Caco-2 (cell line): ENCODE results near the gene IBTK. TPM values are rescaled to one million over a fixed set of nuclear protein-coding genes. Genes with fewer than 3 reads are reported as not detected.

Experiments
- BruUV-seq: library from RNA; stranded (reverse); fragments of 400-500 nt; replicated peaks from 2 replicates; lab custom pipeline; 2021; lab: Mats Ljungman, UMichigan
- CTCF ChIA-PET: fragments of 300-600 bp; sonication (Branson Sonifier 250); formaldehyde crosslinking; loops from one replicate; lab custom pipeline; 2022; ENCODE audit warnings: antibody characterized with exemption; lab: Charles Lee
- POLR2A ChIA-PET: fragments of 300-600 bp; sonication (Branson Sonifier 250); formaldehyde crosslinking; loops from one replicate; lab custom pipeline; 2022; ENCODE audit warnings: antibody characterized with exemption; lab: Charles Lee
- DNase-seq, 2 experiments: peaks; one replicate each; pipeline versions ENCODE4 v3.0.0 to v3.0.0-alpha.2; 2020 to 2022
- H3K27me3 ChIP-seq: replicated peaks from 2 replicates; pipeline ENCODE4 v1.6.0; 2011; ENCODE audit warnings: low read length; ENCODE audit not compliant: control insufficient read depth, insufficient read depth
- H3K36me3 ChIP-seq: 2 replicates; pipeline ENCODE4 v1.5.1; 2011; ENCODE audit warnings: low read length; ENCODE audit not compliant: control insufficient read depth, insufficient read depth
- H3K4me1 ChIP-seq: fragments of 250-450 bp; sonication (Bioruptor Pico); 2 replicates; pipeline ENCODE4 v1.5.1; 2020; ENCODE audit warnings: mild to moderate bottlenecking
- H3K4me3 ChIP-seq: 2 replicates; pipeline ENCODE4 v1.5.1; 2011; ENCODE audit warnings: low read depth, mild to moderate bottlenecking, control low read depth, low read length
- H3K9me3 ChIP-seq: fragments of 250-450 bp; sonication (Bioruptor Pico); 2 replicates; pipeline ENCODE4 v1.5.1; 2020; ENCODE audit warnings: mild to moderate bottlenecking, moderate library complexity
- H3K27ac Mint-ChIP-seq: one replicate; pipeline ENCODE4 v1.8.0; 2022; ENCODE audit warnings: mixed read lengths; ENCODE audit not compliant: unreplicated experiment
- H3K27me3 Mint-ChIP-seq: one replicate; pipeline ENCODE4 v1.8.0; 2022; ENCODE audit warnings: mixed read lengths; ENCODE audit not compliant: insufficient read depth, unreplicated experiment
- H3K36me3 Mint-ChIP-seq: one replicate; pipeline ENCODE4 v1.8.0; 2022; ENCODE audit warnings: mild to moderate bottlenecking, mixed read lengths; ENCODE audit not compliant: insufficient read depth, unreplicated experiment
- H3K4me1 Mint-ChIP-seq: one replicate; pipeline ENCODE4 v1.8.0; 2022; ENCODE audit warnings: low read depth, mixed read lengths; ENCODE audit not compliant: unreplicated experiment
- H3K4me3 Mint-ChIP-seq: one replicate; pipeline ENCODE4 v1.8.0; 2022; ENCODE audit warnings: mild to moderate bottlenecking, moderate library complexity, mixed read lengths; ENCODE audit not compliant: unreplicated experiment
- H3K9me3 Mint-ChIP-seq: one replicate; pipeline ENCODE4 v1.8.0; 2022; ENCODE audit warnings: mixed read lengths; ENCODE audit not compliant: unreplicated experiment
- CTCF ChIP-seq, 2 experiments: fragments of 200-600 bp in 1 of 2; IDR thresholded peaks; 1 replicate in 1 of 2; 2 replicates in 1 of 2; pipeline versions ENCODE4 v1.5.1 to v1.8.0; 2011 to 2022; ENCODE audit warnings: antibody characterized with exemption in 1 of 2, control low read depth in 1 of 2, inconsistent platforms in 1 of 2, low read depth in 1 of 2, low read length in 1 of 2, mild to moderate bottlenecking in 1 of 2, moderate library complexity in 1 of 2; ENCODE audit not compliant: insufficient read depth in 1 of 2, severe bottlenecking in 1 of 2, unreplicated experiment in 1 of 2
- intact Hi-C: fragments of 100-400 bp; cut with micrococcal nuclease; formaldehyde crosslinking; loops from one replicate; pipeline ENCODE4 v1.10.0; 2022; ENCODE audit not compliant: unreplicated experiment
- total RNA-seq: library from RNA; stranded (reverse); gene quantifications from 2 replicates; pipeline ENCODE4 v1.2.3, GENCODE V29; 2022

The IBTK gene
- total RNA-seq, 1 experiment from 2014 or later: 29.4 TPM

GRCh38 chr6:82178077-82178758 is 69.3 kb downstream of the IBTK start:
- Mint-ChIP-seq H3K9me3 (no peaks in the 10 kb centered on the region), H3K27ac (no peak overlapping the region), H3K4me3 (no peak overlapping the region), H3K36me3 (peaks cover 36% of the 10 kb centered on the region), H3K4me1 (peaks cover 13% of the 10 kb centered on the region), H3K27me3 (no peaks in the 10 kb centered on the region)
- DNase-seq: no peak
- BruUV-seq: no TSS peak
- Histone ChIP-seq H3K27me3 (no peaks in the 10 kb centered on the region), H3K4me1 (peaks cover 15% of the 10 kb centered on the region), H3K4me3 (no peak overlapping the region), H3K36me3 (no peaks in the 10 kb centered on the region), H3K9me3 (no peaks in the 10 kb centered on the region)
- ChIA-PET POLR2A (no interaction called here), CTCF (interaction anchor here (1.0 kb wide), 1 partner anchor 138 kb away, joined by 3 read pairs; no protein-coding TSS in a partner anchor)
- intact Hi-C loops: loop anchor here (1.0 to 2.0 kb wide), 2 partner anchors 138 to 423 kb away; no protein-coding TSS in a partner anchor
- TF ChIP-seq CTCF (IDR thresholded peaks at IDR 0.05; ENCODE audit: insufficient read depth in 1 of 2, low read depth in 1 of 2, low read length in 1 of 2, severe bottlenecking in 1 of 2, unreplicated experiment in 1 of 2): peak; percentile 36 to 50

DNA sequence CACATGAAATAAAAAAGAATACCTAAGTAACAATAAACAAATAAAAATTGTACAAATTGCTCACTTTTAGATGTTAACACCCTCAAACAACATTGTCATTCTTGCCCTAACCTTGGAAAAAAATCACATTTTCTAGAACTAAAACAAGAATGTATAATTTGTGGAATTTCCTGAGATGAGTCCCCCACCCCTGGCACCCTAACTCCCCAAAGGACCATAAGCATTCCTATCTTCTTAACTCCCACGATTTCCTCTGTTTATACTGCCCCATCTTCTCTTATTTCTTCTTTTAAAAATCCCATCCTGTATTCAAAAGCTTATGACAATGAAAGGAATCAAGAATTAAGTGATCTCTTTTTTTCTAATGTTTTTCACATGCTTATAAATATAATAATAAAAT is 70.9 kb downstream of the IBTK start:
- intact Hi-C loops: no loop called here
- Histone ChIP-seq H3K36me3 (no peaks in the 10 kb centered on the region), H3K4me1 (peaks cover 15% of the 10 kb centered on the region), H3K4me3 (no peak overlapping the region), H3K27me3 (no peaks in the 10 kb centered on the region), H3K9me3 (no peaks in the 10 kb centered on the region)
- no TSS peak for BruUV-seq
- Mint-ChIP-seq H3K36me3 (peaks cover 40% of the 10 kb centered on the region), H3K27me3 (no peaks in the 10 kb centered on the region), H3K4me3 (no peak overlapping the region), H3K4me1 (peaks cover 13% of the 10 kb centered on the region), H3K9me3 (no peaks in the 10 kb centered on the region), H3K27ac (no peak overlapping the region)
- ChIA-PET POLR2A (no interaction called here), CTCF (no interaction called here)
- no peak for TF ChIP-seq CTCF (IDR thresholded peaks at IDR 0.05; ENCODE audit: insufficient read depth in 1 of 2, low read depth in 1 of 2, low read length in 1 of 2, severe bottlenecking in 1 of 2, unreplicated experiment in 1 of 2)
- no peak for DNase-seq

DNA sequence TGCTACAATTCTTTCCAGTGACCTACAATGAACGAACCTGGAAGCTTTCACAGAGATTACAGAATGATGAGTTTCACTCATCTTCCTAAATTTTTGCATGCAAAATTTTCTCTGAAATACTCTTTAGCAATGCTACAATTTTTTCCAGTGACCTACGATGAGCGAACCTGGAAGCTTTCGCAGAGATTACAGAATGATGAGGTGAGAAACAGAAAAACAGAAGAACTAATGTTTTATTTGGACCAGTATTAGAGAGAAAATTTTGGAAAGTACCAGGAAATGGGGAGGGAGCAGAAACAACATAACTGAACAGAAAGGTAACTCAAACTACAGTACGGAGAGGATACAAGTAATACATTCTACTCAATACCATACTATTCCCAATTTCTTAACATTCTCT is 75.0 kb downstream of the IBTK start:
- Mint-ChIP-seq H3K4me1 (no peaks in the 10 kb centered on the region), H3K9me3 (no peaks in the 10 kb centered on the region), H3K4me3 (no peak overlapping the region), H3K27me3 (no peaks in the 10 kb centered on the region), H3K27ac (no peak overlapping the region), H3K36me3 (peaks cover 61% of the 10 kb centered on the region)
- Histone ChIP-seq H3K4me1 (no peaks in the 10 kb centered on the region), H3K36me3 (no peaks in the 10 kb centered on the region; the same call in 1 of the 2 replicates), H3K27me3 (no peaks in the 10 kb centered on the region), H3K4me3 (no peak overlapping the region), H3K9me3 (no peaks in the 10 kb centered on the region)
- TF ChIP-seq CTCF (IDR thresholded peaks at IDR 0.05; ENCODE audit: insufficient read depth in 1 of 2, low read depth in 1 of 2, low read length in 1 of 2, severe bottlenecking in 1 of 2, unreplicated experiment in 1 of 2): no peak
- POLR2A ChIA-PET: no interaction called here
- DNase-seq: no peak
- intact Hi-C loops: no loop called here
- no TSS peak for BruUV-seq
- CTCF ChIA-PET: interaction anchor here (0.7 kb wide), 2 partner anchors 106 to 155 kb away, joined by 3 read pairs; no protein-coding TSS in a partner anchor
